HG02870 (cell line): Measurements from ENCODE around the gene E2F3.
A peak's percentile ranks its signal among the peaks of the same experiment; 100 is the strongest.

ENCODE experiments used
- ATAC-seq: cut with Tn5 transposase; IDR thresholded peaks from one replicate; pipeline ENCODE4 v1.9.1; 2021; ENCODE audit warnings: mild to moderate bottlenecking, moderate library complexity; ENCODE audit not compliant: unreplicated experiment

E2F3 gene

GRCh38 chr6:20401205-20402091, at the start of gene E2F3:
E2F3 (plus strand) TSS chr6:20401879; CDS start chr6:20402233, 354 bp downstream.
- peak; percentile 86 for ATAC-seq

DNA sequence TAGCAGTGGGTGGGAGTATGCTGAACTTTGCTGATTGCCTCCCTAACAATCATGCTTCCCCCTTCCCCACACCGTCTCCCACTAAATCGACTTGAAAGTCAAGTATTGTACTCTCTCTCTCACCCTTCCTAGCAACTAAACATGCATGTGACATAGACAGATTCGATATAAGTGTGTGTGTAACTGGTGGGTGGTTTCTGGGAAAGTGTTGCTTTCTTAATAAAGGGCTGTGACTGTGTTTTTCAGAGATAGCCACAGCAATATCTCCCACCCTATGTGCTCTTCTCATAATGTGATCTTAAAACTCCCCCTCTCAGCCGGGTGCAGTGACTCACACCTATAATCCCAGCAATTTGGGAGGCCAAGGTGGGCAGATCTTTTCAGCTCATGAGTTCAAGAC, 49.3 kb upstream of the E2F3 start:
- ATAC-seq = no peak

GRCh38 chr6:20353134-20353533, 48.5 kb upstream of the E2F3 start:
- ATAC-seq = no peak

- no peak for ATAC-seq
These were observed 47.3 kb upstream of the E2F3 start for GRCh38 chr6:20354366-20354765.

- ATAC-seq = no peak
These were observed 41.1 kb upstream of the E2F3 start for GRCh38 chr6:20360471-20361119.

- ATAC-seq = no peak
These were observed 39.1 kb upstream of the E2F3 start for GRCh38 chr6:20362623-20363022.

DNA sequence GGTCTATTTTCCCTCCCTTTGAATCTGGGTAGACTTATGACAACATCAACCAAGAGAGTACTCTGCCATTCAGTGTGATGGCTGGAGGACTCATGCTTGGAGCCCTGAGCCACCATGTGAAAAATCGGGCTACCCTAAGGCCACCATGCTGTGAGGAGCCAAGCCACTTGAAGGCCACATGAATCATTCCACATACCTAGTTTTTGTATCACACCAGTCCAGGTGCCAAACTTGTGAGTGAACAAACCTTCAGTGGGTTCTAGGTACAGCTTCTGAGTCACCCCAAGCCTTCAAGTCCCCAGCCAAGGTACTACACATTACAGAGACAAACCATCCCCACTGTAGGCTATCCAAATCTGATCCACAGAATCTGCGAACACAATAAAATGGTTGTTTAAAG, 37.4 kb upstream of the E2F3 start:
- ATAC-seq = no peak

DNA sequence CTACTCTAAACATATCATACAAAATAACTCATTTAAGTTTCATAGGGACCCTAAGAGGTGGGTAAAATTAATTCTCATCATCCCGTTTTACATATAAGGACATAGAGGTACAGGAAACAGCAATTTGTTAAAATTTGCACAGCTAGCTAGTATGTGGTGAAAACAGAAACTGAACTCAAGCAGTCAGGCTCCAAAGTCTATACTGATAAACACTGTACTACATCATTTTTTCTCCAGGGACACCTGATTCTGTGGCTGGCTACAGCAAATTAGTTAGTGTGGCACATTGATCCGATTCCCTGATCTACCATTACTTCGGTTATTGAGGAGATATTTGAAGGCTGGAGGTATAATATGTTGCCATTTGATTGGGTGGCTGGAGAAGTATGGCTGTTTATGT, 36.2 kb upstream of the E2F3 start:
- peak; percentile 76 for ATAC-seq

DNA sequence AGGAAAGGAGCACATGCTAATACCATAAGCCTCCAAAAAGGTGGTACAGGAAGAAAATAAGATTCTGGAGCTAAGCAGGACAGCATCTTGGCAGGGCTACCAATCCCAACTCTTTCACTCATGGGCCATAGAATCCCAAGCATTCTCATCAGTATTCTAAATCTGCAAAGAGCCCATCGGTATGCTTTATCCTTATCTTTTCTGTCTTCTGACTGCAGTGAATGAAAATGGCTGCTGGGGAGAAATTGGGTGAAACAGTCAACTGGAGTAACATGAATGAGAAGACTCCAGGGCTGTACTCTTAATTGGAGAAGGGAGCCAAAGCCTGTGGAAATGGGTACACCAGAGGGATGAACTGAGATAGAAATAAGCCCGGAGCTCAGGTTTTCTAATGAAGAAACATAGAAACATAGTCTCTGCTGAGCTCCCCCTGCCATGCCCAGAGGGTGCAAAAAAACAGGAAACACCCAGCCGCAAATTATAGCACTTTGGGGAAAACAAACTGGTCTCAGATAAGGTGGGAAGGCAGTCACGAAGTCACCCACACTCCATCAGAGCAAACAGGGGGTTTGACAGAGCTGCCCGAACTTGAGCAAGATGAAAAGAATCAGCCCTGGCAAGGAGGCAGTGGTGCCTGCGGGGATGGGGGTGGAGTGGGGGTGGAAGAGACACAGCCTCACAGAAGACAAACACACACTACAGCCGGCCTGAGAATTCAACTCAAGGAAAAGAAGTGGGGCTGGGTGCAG, 35.4 kb upstream of the E2F3 start:
- ATAC-seq = no peak

DNA sequence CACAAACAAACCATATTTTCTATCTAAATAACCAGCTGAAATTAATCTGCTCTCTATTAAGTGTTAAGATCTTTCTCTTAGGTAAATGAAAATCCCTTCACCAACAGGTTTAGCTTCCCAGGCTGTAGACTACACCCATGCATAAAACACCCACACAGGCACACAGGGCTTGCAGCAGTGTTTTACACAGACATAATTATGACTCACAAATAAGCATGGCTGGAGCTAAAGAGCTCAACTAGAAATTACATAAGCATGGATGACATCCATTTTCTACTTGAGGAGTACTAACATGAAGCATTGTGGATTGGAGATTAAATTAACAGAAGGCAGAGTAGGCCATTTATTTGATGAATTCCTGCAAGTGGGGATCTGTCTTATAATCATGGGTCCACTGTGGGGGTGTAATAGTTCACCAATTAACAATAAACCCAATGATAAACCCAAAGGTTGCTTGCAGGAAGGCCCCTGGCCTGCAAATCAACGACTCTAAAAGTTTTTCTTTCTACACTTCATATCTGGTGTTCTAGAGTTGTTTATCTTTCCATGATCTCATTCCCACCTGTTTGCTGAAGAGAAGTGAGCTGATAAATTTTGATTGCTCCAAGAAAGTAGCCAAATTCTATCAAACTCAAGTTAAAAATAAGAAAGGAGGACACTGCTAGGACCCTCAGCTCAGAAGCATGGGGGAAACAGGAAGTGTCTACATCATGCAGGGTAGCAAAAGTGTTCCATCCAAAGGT, 33.8 kb upstream of the E2F3 start:
- no peak for ATAC-seq

- no peak for ATAC-seq
These were observed 31.3 kb upstream of the E2F3 start for GRCh38 chr6:20370393-20370792.

GRCh38 chr6:20370801-20371200, 30.9 kb upstream of the E2F3 start:
- ATAC-seq = no peak

DNA sequence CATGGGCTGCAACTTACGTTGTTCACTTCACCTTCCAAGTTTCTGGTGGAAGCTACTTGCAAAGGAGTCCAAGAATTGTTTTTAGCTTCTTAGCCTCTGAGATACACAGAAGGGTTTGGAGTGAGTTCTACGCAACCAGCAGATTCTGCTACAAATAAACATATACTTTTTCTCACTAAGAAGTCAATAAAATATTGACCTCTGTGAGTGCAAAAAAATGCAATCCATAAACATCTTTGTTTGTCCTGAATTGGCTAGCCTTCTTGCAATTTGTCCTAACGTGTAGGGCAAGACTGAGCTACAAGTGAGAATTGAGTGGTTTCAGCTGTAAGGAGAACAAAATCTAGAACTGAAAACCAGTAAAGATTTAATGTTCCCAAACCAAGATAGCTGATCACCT, 26.2 kb upstream of the E2F3 start:
- ATAC-seq = no peak

DNA sequence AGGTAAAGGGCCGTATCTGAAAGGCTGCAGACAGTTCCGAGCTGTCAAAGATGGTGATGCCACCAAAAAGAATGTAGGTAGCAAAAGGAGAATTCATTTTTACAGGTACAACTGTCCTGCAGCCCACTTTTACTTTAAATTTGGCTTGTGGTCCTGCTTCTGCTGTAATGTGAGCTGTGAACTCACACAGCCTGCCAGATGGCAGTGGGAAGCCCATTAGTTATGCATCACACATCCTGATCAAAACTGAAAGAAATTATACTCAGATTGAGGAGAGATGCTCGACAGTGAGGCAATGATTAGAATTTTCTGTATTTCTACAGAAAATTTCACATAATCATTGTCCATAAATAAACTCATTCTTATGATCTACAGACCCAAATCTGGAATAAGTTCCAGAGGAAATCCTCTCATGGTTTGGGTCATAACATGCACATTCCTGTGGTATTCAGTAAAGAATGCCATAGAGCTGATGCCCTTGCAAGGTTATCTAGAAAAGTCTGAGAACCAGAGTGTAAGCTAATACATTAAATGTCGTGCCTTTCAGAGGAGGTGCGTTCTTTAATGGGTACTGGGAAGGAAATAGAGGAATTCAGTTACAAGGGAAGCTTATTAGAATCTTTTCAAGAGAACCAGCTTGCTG, 23.9 kb upstream of the E2F3 start:
- no peak for ATAC-seq

- no peak for ATAC-seq
These were observed 22.4 kb upstream of the E2F3 start for GRCh38 chr6:20379231-20379630.

- no peak for ATAC-seq
These were observed 15.5 kb upstream of the E2F3 start for GRCh38 chr6:20386218-20386617.

GRCh38 chr6:20389066-20389465, 12.6 kb upstream of the E2F3 start:
- no peak for ATAC-seq

DNA sequence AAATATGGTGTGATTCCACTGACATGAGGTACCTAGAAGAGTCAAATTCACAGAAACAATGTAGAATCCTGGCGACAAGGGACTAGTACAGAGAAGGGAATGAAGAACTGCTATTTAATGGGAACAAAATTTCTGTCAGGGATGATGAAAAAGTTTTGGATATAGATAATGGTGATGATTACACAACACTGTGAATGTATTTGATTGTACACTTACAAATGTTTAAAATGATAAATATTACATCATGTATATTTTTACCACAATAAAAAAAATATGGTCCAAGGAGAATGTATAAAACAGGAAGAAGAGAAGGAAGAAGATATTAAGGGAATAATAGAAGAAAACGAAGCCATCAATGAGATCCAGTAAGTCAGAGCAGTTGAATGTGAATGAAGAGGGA, 8.4 kb upstream of the E2F3 start:
- ATAC-seq = no peak

DNA sequence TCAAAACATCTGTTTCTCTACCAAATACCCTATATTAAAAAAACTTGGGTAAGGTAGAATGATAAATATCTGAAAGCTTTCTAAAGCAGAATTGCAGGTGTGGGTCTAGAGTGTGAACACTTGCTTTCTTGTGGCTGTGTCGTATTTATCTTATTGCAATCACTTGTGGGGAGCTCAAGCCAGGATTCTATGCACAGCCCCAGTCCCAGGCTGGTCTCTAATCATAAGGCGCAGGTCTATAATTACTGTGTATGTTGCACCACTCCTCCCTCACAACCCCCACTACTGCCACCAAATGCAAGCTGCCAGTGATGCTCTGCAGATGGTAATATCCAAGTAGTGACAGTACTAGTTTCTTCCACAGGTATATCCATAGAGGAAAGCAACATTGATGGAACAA, 2.2 kb upstream of the E2F3 start:
- ATAC-seq = no peak

DNA sequence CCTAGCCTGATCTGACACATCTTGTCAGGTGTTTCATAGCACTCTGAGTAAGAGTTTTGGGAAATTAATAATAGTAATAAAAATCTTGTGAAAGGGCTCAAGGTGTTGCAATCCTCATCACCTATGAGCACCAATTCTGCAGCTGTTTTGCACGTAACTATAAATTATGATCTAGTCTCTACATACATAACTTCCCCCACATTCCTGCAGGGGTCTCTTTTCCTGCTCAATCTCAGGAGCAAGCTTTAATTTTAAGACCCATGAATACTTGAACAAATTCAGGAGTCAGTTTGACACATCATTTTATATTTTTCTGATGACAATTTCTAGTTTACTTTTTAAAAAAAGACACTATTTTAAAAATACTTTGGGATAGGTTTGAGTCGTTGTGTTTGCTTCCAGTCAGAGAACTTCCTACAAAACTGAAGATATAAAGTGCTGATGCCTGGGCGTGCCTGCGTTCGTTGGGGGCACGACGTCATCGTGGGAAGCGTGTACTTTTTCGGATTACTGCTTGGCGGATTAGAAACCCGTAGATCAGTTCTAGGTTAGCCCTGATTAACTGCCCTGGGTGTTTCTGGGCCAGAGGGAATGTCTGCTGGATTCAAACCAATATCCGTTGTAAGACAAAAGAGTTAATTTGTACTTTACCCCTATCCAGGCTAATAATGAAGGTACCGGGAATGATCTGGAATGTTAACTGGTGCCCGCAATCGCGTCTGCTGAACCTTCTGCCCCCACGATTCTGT, 1.0 kb upstream of the E2F3 start:
- ATAC-seq = no peak
